Left lung (tissue), 10 donors: ENCODE results near the gene SLC35G6. TPM values are rescaled to one million over a fixed set of nuclear protein-coding genes. Genes with fewer than 3 reads are reported as not detected.

Experiments used
- ATAC-seq: fragments of 200-7000 bp; cut with Tn5 transposase; one replicate; pipeline ENCODE4 v1.9.1; 2020; ENCODE audit warnings: moderate library complexity
- DNase-seq, 4 donors: peaks; one replicate each; pipeline ENCODE4 v3.0.0-alpha.2; 2013 to 2020
- H3K27ac ChIP-seq, 2 donors: fragments of 200-600 bp; sonication (generic) in 1 of 2; one replicate each; pipeline versions ENCODE4 v1.5.0 to v1.8.0; 2020 to 2021
- H3K27me3 ChIP-seq, 2 donors: fragments of 200-600 bp; sonication (generic) in 1 of 2; one replicate each; pipeline versions ENCODE4 v1.5.0 to v1.8.0; 2020 to 2021
- H3K36me3 ChIP-seq, 2 donors: fragments of 200-600 bp; sonication (generic) in 1 of 2; one replicate each; pipeline versions ENCODE4 v1.5.0 to v1.8.0; 2020 to 2021
- H3K4me1 ChIP-seq, 2 donors: fragments of 200-600 bp; one replicate each; pipeline ENCODE4 v1.8.0; 2021
- H3K4me3 ChIP-seq, 2 donors: fragments of 200-600 bp; sonication (generic) in 1 of 2; one replicate each; pipeline versions ENCODE4 v1.5.0 to v1.8.0; 2020 to 2021; ENCODE audit warnings: mild to moderate bottlenecking in 1 of 2
- H3K9me3 ChIP-seq, 2 donors: fragments of 200-600 bp; sonication (generic) in 1 of 2; one replicate each; pipeline versions ENCODE4 v1.5.0 to v1.8.0; 2020 to 2021
- CTCF ChIP-seq, 2 donors: fragments of 200-600 bp; sonication (generic) in 1 of 2; IDR thresholded peaks; one replicate each; pipeline versions ENCODE4 v1.5.0 to v1.8.0; 2021; ENCODE audit warnings: antibody characterized with exemption in 2 of 2
- intact Hi-C, 2 donors: fragments of 100-400 bp; cut with DNase I; formaldehyde crosslinking; loops; one replicate each; pipeline versions ENCODE4 v1.11.2 to v1.14.2; 2022
- polyA plus RNA-seq, 6 donors: library from polyadenylated mRNA; unstranded; fragments of 120-200 nt; gene quantifications; one replicate each; pipeline ENCODE4 v1.2.1, GENCODE V29; 2013; ENCODE audit not compliant: insufficient read length in 6 of 6
- total RNA-seq, 2 donors: library from RNA; stranded (reverse); fragmentation: NEBNext Ultra II Directional; extraction: Animal tissue kit (Norgen Biotek cat#: 25700); gene quantifications; one replicate each; pipeline ENCODE4 v1.2.1, GENCODE V29; 2021
- donor health status: DM: no; HTN: yes; CAD: no.
- donor health status: DM: no; HTN: no; CAD: no.

Gene SLC35G6
- total and polyA plus RNA-seq, 8 donors = 0.17 to 0.35 (median 0.35) TPM; not detected in 2

GRCh38 chr17:7484067-7484918 is 3.0 kb downstream of the SLC35G6 start, which contains the start of gene POLR2A:
Gene POLR2A, plus strand, starts transcription at chr17:7484366.
- TF ChIP-seq CTCF (IDR thresholded peaks at IDR 0.05) = peak in 1 of 2 donors; percentile 14
- peak within 1 kb of the TSS; percentile 98 to 100 for H3K27ac ChIP-seq
- DNase-seq = peak; percentile 98 to 100 (median 99)
- H3K36me3 ChIP-seq = peaks cover 0 to 3% of the 10 kb centered on the region in 2 donors
- H3K27me3 ChIP-seq = no peaks in the 10 kb centered on the region
- peak; percentile 84 for ATAC-seq
- peaks cover 36 to 57% of the 10 kb centered on the region in 2 donors for H3K4me1 ChIP-seq
- no peaks in the 10 kb centered on the region for H3K9me3 ChIP-seq
- H3K4me3 ChIP-seq = peak within 1 kb of the TSS; percentile 52 to 66
- intact Hi-C loops = no loop called here

- no peaks in the 10 kb centered on the region for H3K9me3 ChIP-seq
- DNase-seq (no peak), ATAC-seq (no peak)
- peak overlapping the region; percentile 98 to 100 for H3K27ac ChIP-seq
- H3K36me3 ChIP-seq = peaks cover 0 to 3% of the 10 kb centered on the region in 2 donors
- peak overlapping the region; percentile 52 to 66 for H3K4me3 ChIP-seq
- no peak for TF ChIP-seq CTCF (IDR thresholded peaks at IDR 0.05)
- H3K27me3 ChIP-seq = no peaks in the 10 kb centered on the region
- intact Hi-C loops = no loop called here
- H3K4me1 ChIP-seq = peaks cover 35 to 60% of the 10 kb centered on the region in 2 donors
Observed at GRCh38 chr17:7484919-7485377, 3.7 kb downstream of the SLC35G6 start.

- ATAC-seq = no peak
- H3K27ac ChIP-seq = no peak overlapping the region
- peaks cover 0 to 6% of the 10 kb centered on the region in 2 donors for H3K36me3 ChIP-seq
- DNase-seq = no peak
- intact Hi-C loops = no loop called here
- H3K4me3 ChIP-seq = peak overlapping the region; percentile 52 to 66
- H3K4me1 ChIP-seq = peaks cover 32 to 65% of the 10 kb centered on the region in 2 donors
- no peaks in the 10 kb centered on the region for H3K9me3 ChIP-seq
- no peaks in the 10 kb centered on the region for H3K27me3 ChIP-seq
- no peak for TF ChIP-seq CTCF (IDR thresholded peaks at IDR 0.05)
Observed at GRCh38 chr17:7486181-7486580, 4.9 kb downstream of the SLC35G6 start.

- Histone ChIP-seq H3K27me3 (no peaks in the 10 kb centered on the region), H3K4me1 (peaks cover 29 to 66% of the 10 kb centered on the region in 2 donors), H3K4me3 (no peak overlapping the region), H3K36me3 (peaks cover 0 to 11% of the 10 kb centered on the region in 2 donors), H3K27ac (no peak overlapping the region), H3K9me3 (no peaks in the 10 kb centered on the region)
- ATAC-seq (no peak), DNase-seq (no peak)
- no peak for TF ChIP-seq CTCF (IDR thresholded peaks at IDR 0.05)
- intact Hi-C loops = no loop called here
Observed at GRCh38 chr17:7490144-7490543, 8.9 kb downstream of the SLC35G6 start.

GRCh38 chr17:7491583-7491982 is 10.3 kb downstream of the SLC35G6 start:
- Histone ChIP-seq H3K27ac (no peak overlapping the region), H3K36me3 (peaks cover 0 to 19% of the 10 kb centered on the region in 2 donors), H3K4me3 (no peak overlapping the region), H3K9me3 (no peaks in the 10 kb centered on the region), H3K27me3 (no peaks in the 10 kb centered on the region), H3K4me1 (peaks cover 20 to 52% of the 10 kb centered on the region in 2 donors)
- no peak for ATAC-seq
- intact Hi-C loops = no loop called here
- no peak for TF ChIP-seq CTCF (IDR thresholded peaks at IDR 0.05)
- no peak for DNase-seq
